GM12878 (cell line): ENCODE data around the gene APCDD1. TPM values are rescaled to one million over a fixed set of nuclear protein-coding genes. Genes with fewer than 3 reads are reported as not detected.
"Not testable (repeated sequence)": the region's sequence is repeated elsewhere in the genome, so short reads cannot be mapped to it uniquely, and the experiment has no call there.

Experiments used
- ATAC-seq: fragments of 200-7000 bp; cut with Tn5 transposase; 3 replicates; pipeline ENCODE4 v1.9.1; 2020; ENCODE audit warnings: mild to moderate bottlenecking, moderate library complexity
- BruUV-seq: library from RNA; stranded (reverse); fragments of 400-500 nt; replicated peaks from 2 replicates; lab custom pipeline; 2021; lab: Mats Ljungman, UMichigan
- CTCF ChIA-PET: fragments of 300-600 bp; sonication (Branson Sonifier 250); formaldehyde crosslinking; extraction: SDS; loops from one replicate; lab custom pipeline; 2021; ENCODE audit warnings: inconsistent platforms; lab: Yijun Ruan, JAX
- POLR2A ChIA-PET: fragments of 350-600 bp; formaldehyde crosslinking; extraction: SDS; loops from one replicate; lab custom pipeline; 2021; ENCODE audit warnings: inconsistent platforms; lab: Charles Lee
- RAD21 ChIA-PET: fragments of 300-600 bp; sonication (Branson Sonifier 250); formaldehyde crosslinking; loops from one replicate; lab custom pipeline; 2023; ENCODE audit warnings: antibody characterized with exemption; ENCODE audit not compliant: unreplicated experiment; lab: Charles Lee
- SMC1A ChIA-PET: fragments of 300-600 bp; sonication (Branson Sonifier 250); formaldehyde crosslinking; loops from one replicate; lab custom pipeline; 2023; ENCODE audit not compliant: unreplicated experiment, uncharacterized antibody; lab: Charles Lee
- DNase-seq: peaks from one replicate; pipeline ENCODE4 v3.0.0-alpha.2; 2011; ENCODE audit warnings: low read depth, low spot score
- FAIRE-seq: peaks from 3 replicates; lab custom pipeline; 2011; peaks lifted over from hg19 to GRCh38; lab: Jason Lieb, UNC
- H2AFZ ChIP-seq: 2 replicates; pipeline ENCODE4 v1.6.0; 2011; ENCODE audit warnings: low read depth, low read length, control low read depth; ENCODE audit not compliant: control insufficient read depth
- H3K27ac ChIP-seq: 2 replicates; pipeline ENCODE4 v1.5.1; 2011; ENCODE audit warnings: control low read depth; ENCODE audit not compliant: control insufficient read depth, insufficient read depth
- H3K27me3 ChIP-seq, 2 experiments: replicated peaks in 1 of 2; 2 replicates each; pipeline versions ENCODE4 v1.6.0 to v1.6.1; 2011; ENCODE audit warnings: low read length in 1 of 2; ENCODE audit not compliant: control insufficient read depth in 2 of 2, insufficient read depth in 2 of 2
- H3K36me3 ChIP-seq, 2 experiments: 2 replicates each; pipeline ENCODE4 v1.5.1; 2011; ENCODE audit warnings: low read length in 1 of 2; ENCODE audit not compliant: control insufficient read depth in 2 of 2, insufficient read depth in 2 of 2
- H3K4me1 ChIP-seq: 2 replicates; pipeline ENCODE4 v1.6.1; 2011; ENCODE audit warnings: mild to moderate bottlenecking, low read length, moderate library complexity, mixed read lengths; ENCODE audit not compliant: control insufficient read depth, insufficient read depth
- H3K4me2 ChIP-seq: 2 replicates; pipeline ENCODE4 v1.6.0; 2011; ENCODE audit warnings: control low read depth; ENCODE audit not compliant: control insufficient read depth, insufficient read depth
- H3K4me3 ChIP-seq: fragments of 200-600 bp; sonication (generic); 2 replicates; pipeline ENCODE4 v1.5.1; 2016
- H3K79me2 ChIP-seq: 2 replicates; pipeline ENCODE4 v1.6.0; 2011; ENCODE audit warnings: low read length; ENCODE audit not compliant: control insufficient read depth, insufficient read depth
- H3K9ac ChIP-seq: 2 replicates; pipeline ENCODE4 v1.8.0; 2011; ENCODE audit warnings: low read length, control low read depth, mixed read lengths; ENCODE audit not compliant: control insufficient read depth, insufficient read depth
- H3K9me3 ChIP-seq: replicated peaks from 3 replicates; pipeline ENCODE4 v1.5.1; 2011; ENCODE audit warnings: mild to moderate bottlenecking, low read length; ENCODE audit not compliant: control insufficient read depth, insufficient read depth
- H4K20me1 ChIP-seq: 2 replicates; pipeline ENCODE4 v1.6.0; 2011; ENCODE audit not compliant: control insufficient read depth, insufficient read depth
- FOXK2 ChIP-seq: fragments of 450-650 bp; IDR thresholded peaks from 2 replicates; pipeline ENCODE4 v1.6.1; 2017; ENCODE audit warnings: mild to moderate bottlenecking, moderate library complexity
- IRF4 ChIP-seq: IDR thresholded peaks from 2 replicates; pipeline ENCODE4 v1.6.1; 2011; ENCODE audit warnings: low read depth, low read length
- NFXL1 ChIP-seq: fragments of 450-650 bp; IDR thresholded peaks from 2 replicates; pipeline ENCODE4 v1.6.1; 2017; ENCODE audit warnings: antibody characterized with exemption, mild to moderate bottlenecking, borderline replicate concordance
- RFX5 ChIP-seq: IDR thresholded peaks from 2 replicates; pipeline ENCODE4 v1.6.1; 2011; ENCODE audit warnings: low read depth, low read length, improper control_type of control experiment
- TARDBP ChIP-seq: IDR thresholded peaks from 2 replicates; pipeline ENCODE4 v1.6.1; 2016; ENCODE audit warnings: borderline replicate concordance
- TCF12 ChIP-seq: IDR thresholded peaks from 2 replicates; pipeline ENCODE4 v1.6.1; 2011; ENCODE audit warnings: low read depth, mild to moderate bottlenecking, low read length
- WGBS: methylation state at CpG from one replicate; pipeline ENCODE4 v1.1.6; 2016; ENCODE audit warnings: low lambda C conversion rate; ENCODE audit not compliant: insufficient replicate concordance, insufficient coverage; ENCODE audit errors: missing lambda C conversion rate; 5-methylcytosine and 5-hydroxymethylcytosine counted together
- in situ Hi-C: fragments of 300-500 bp; cut with MboI; formaldehyde crosslinking; loops from 9 replicates; pipeline ENCODE4 v1.14.3; 2018; ENCODE audit warnings: mixed read lengths
- intact Hi-C: fragments of 100-400 bp; cut with micrococcal nuclease; formaldehyde crosslinking; loops from one replicate; pipeline ENCODE4 v1.14.2; 2022; ENCODE audit not compliant: unreplicated experiment
- polyA plus RNA-seq, 11 experiments: library from polyadenylated mRNA; depleted of rRNA in 4 of 11; unstranded in 6 of 11; stranded (reverse) in 5 of 11; fragments of >200 nt; fragmentation: Nextera tagmentation in 4 of 11; fragmentation: Illumina TruSeq in 1 of 11; extraction: Ambion mirVana in 4 of 11; extraction: Trizol in 1 of 11; gene quantifications; 1 replicate in 1 of 11; 2 replicates in 10 of 11; pipeline versions ENCODE4 v1.2.1 to v1.2.3, GENCODE V29; 2011 to 2016; ENCODE audit warnings: inconsistent platforms in 2 of 11, missing spikeins in 2 of 11, low read depth in 1 of 11
- total RNA-seq, 4 experiments: library from RNA; depleted of rRNA in 3 of 4; stranded (reverse); fragments of >200 nt in 3 of 4; fragmentation: Illumina TruSeq in 1 of 4; extraction: Trizol in 1 of 4; gene quantifications; 2 replicates each; pipeline versions ENCODE4 v1.2.1 to v1.2.3, GENCODE V29; 2013 to 2021
- TF ChIP-seq, protein P1 (sequence below): IDR thresholded peaks from 2 replicates; pipeline ENCODE4 v1.6.1; 2012; ENCODE audit warnings: low read depth, low read length, improper control_type of control experiment

The APCDD1 gene
- total and polyA plus RNA-seq, 10 of the 15 experiments (the other 5 are each of a cell fraction or from before 2014, with no cell fraction given), result not detected

- Histone ChIP-seq H3K9me3 (no peaks in the 10 kb centered on the region; the same call in 2 of the 3 replicates), H3K79me2 (no peaks in the 10 kb centered on the region), H3K27me3 (peaks cover 2 to 10% of the 10 kb centered on the region in 2 experiments), H3K36me3 (no peaks in the 10 kb centered on the region), H3K4me3 (no peak overlapping the region), H3K9ac (no peak overlapping the region), H3K27ac (no peak overlapping the region), H4K20me1 (no peaks in the 10 kb centered on the region), H2AFZ (no peak overlapping the region), H3K4me1 (no peaks in the 10 kb centered on the region), H3K4me2 (no peak overlapping the region)
- no peak for TF ChIP-seq IRF4
- ChIA-PET SMC1A (interaction anchor here (0.7 kb wide), 1 partner anchor 33 kb away, joined by 3 read pairs; no protein-coding TSS in a partner anchor), POLR2A (no interaction called here), RAD21 (no interaction called here), CTCF (no interaction called here)
- in situ Hi-C loops (no loop called here), intact Hi-C loops (loop anchor here (10.0 kb wide), 1 partner anchor 812 kb away; no protein-coding TSS in a partner anchor)
- DNase-seq (no peak), ATAC-seq (no peak), FAIRE-seq (no peak)
- WGBS, result 27% methylated on average over 6 of the region's 6 CpGs
- BruUV-seq, result no TSS peak
Observed at GRCh38 chr18:10463096-10463495, 8.7 kb downstream of the APCDD1 start.

DNA sequence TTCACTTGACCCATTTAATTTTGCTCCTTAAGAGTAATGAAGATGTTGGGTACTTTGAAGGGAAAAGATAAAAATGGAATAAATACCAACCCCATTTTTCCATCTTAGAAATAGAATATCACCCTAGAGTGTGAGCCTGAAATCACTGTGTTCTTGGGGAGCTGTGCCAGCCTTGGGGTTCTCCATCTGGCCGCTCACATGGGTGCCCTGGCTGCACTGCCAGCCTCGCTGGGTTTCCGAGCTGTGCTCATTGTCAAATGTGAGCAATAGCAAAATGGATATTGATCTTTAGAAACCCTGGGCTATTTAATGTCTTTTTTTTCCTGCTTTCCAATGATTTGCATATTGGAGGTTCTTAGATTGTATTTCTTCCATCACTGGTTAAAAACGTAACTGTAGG lies 9.3 kb downstream of the APCDD1 start:
- WGBS, result 55% methylated on average over 4 of the region's 4 CpGs
- CTCF ChIA-PET, result no interaction called here
- SMC1A ChIA-PET, result no interaction called here

GRCh38 chr18:10464161-10464648 lies 9.8 kb downstream of the APCDD1 start:
- BruUV-seq, RAD21 ChIA-PET, FAIRE-seq, SMC1A ChIA-PET, H2AFZ ChIP-seq, H3K9ac ChIP-seq, CTCF ChIA-PET, H3K27ac ChIP-seq, H3K4me2 ChIP-seq, H3K9me3 ChIP-seq, H3K4me1 ChIP-seq, POLR2A ChIA-PET, DNase-seq, H3K27me3 ChIP-seq, H3K36me3 ChIP-seq, ATAC-seq, H3K4me3 ChIP-seq, in situ Hi-C loops, H3K79me2 ChIP-seq, H4K20me1 ChIP-seq: not testable (repeated sequence)
- WGBS, result 75% methylated on average over 2 of the region's 2 CpGs
- intact Hi-C loops, result loop anchor here (10.0 kb wide), 1 partner anchor 811 kb away; no protein-coding TSS in a partner anchor

More for the DNA sequence above, 9.3 kb downstream of the APCDD1 start:
- Histone ChIP-seq H3K9me3 (no peaks in the 10 kb centered on the region; the same call in 2 of the 3 replicates), H3K36me3 (no peaks in the 10 kb centered on the region), H3K79me2 (no peaks in the 10 kb centered on the region), H4K20me1 (no peaks in the 10 kb centered on the region), H3K27me3 (peaks cover 2 to 8% of the 10 kb centered on the region in 2 experiments), H3K9ac (no peak overlapping the region), H3K4me2 (no peak overlapping the region), H2AFZ (no peak overlapping the region), H3K4me3 (no peak overlapping the region), H3K4me1 (no peaks in the 10 kb centered on the region)
- BruUV-seq, result no TSS peak
- ChIA-PET POLR2A (no interaction called here), RAD21 (no interaction called here)
- no peak for DNase-seq
- no peak for ATAC-seq
- FAIRE-seq, result no peak
- intact Hi-C loops, result loop anchor here (10.0 kb wide), 1 partner anchor 811 kb away; no protein-coding TSS in a partner anchor
- TF ChIP-seq, protein P1, sequence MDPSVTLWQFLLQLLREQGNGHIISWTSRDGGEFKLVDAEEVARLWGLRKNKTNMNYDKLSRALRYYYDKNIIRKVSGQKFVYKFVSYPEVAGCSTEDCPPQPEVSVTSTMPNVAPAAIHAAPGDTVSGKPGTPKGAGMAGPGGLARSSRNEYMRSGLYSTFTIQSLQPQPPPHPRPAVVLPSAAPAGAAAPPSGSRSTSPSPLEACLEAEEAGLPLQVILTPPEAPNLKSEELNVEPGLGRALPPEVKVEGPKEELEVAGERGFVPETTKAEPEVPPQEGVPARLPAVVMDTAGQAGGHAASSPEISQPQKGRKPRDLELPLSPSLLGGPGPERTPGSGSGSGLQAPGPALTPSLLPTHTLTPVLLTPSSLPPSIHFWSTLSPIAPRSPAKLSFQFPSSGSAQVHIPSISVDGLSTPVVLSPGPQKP, result no peak
- no peak for TF ChIP-seq TARDBP
- TF ChIP-seq FOXK2, result no peak
- no peak for TF ChIP-seq RFX5
- TF ChIP-seq NFXL1, result no peak
- no peak for TF ChIP-seq TCF12
- TF ChIP-seq, all 136 proteins: peak for 0
- H3K27ac ChIP-seq, result no peak overlapping the region
- in situ Hi-C loops, result no loop called here
